Right ventricle myocardium superior (tissue), 1 donor: ENCODE results near the gene ROR1. TPM values are rescaled to one million over a fixed set of nuclear protein-coding genes. Genes with fewer than 3 reads are reported as not detected.

ENCODE experiments used
- ATAC-seq: fragments of 200-7000 bp; cut with Tn5 transposase; one replicate; pipeline ENCODE4 v1.9.1; 2020; ENCODE audit warnings: mild to moderate bottlenecking; ENCODE audit not compliant: poor library complexity
- DNase-seq: peaks from one replicate; pipeline ENCODE4 v3.0.0-alpha.2; 2020
- intact Hi-C: fragments of 100-400 bp; cut with DNase I; formaldehyde crosslinking; loops from one replicate; pipeline ENCODE4 v1.11.2; 2022
- total RNA-seq: library from RNA; stranded (reverse); fragmentation: NEBNext Ultra II Directional; extraction: Animal tissue kit (Norgen Biotek cat#: 25700); gene quantifications from one replicate; pipeline ENCODE4 v1.2.1, GENCODE V29; 2021
- donor health status: DM: no; HTN: yes; CAD: no; lungs with severe emphysema.

The ROR1 gene
- total RNA-seq, 1 donor from 2014 or later = 8.6 TPM

DNA sequence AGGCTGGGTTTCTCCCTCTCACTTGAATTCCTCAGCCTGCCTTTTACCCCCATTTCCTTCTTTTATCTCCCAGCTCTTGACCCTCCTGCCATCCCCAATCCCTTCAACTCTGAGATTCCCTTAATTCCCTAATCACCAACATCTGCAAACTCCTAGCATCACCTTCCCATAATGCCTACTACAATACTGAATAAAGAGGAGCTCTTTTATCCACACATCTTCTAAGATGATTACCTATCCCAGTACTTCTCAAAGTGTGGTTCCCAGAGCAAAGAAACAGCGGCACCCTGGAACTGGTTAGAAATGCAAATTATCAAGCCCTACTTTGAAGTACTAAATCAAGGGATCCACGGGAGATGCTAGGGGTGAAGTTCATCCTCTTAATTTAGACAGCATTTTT, 408.4 kb downstream of the ROR1 start:
- no peak for ATAC-seq
- DNase-seq = no peak
- intact Hi-C loops = no loop called here

DNA sequence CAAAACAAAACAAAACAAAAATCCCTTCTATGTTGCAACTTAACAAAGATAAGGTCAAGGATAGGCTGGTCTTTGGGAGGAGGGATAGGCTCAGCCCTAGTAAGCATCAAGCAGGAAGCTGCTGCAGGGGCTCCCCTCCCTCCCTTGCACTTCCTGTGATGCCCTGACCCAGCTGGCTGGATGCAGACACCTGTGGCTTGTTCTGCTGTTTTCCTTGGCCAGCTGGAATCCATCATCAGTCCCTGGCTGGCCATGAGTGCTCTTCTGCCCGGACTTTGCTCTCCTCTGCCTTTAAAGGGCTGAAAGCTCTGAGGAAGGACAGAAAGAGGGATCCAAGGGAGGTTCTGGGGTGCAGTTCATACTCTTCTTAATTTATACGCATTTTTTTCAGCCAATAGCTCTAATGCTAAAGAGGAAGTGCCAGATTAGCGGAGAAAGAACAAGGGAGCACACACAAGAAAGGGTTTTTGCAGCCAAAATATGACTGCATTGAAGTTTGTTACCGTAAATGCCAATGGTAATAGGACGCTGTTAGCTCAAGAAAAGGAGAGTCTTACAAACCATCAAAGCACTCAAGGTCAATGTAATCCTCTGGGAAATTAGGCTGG, 409.7 kb downstream of the ROR1 start:
- intact Hi-C loops = no loop called here
- no peak for ATAC-seq
- DNase-seq = no peak

DNA sequence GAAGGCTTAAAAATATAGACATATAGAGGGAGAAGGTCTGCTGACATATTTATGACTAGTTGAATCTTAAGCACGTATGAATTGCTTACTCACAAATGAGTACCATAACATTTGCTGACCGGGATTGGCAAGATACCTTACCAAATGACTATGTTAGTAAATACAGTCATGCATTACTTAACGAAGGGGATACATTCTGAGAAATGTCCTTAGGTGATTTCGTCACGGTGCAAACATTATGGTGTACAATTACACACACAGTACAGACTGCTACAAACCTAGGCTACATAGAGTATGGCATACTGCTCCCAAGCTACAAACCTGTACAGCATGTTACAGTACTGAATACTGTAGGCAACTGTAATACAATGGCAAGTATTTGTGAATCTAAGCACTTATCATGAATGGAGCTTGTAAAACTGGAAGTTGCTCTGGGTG, 410.2 kb downstream of the ROR1 start:
- ATAC-seq = no peak
- intact Hi-C loops = no loop called here
- DNase-seq = no peak

DNA sequence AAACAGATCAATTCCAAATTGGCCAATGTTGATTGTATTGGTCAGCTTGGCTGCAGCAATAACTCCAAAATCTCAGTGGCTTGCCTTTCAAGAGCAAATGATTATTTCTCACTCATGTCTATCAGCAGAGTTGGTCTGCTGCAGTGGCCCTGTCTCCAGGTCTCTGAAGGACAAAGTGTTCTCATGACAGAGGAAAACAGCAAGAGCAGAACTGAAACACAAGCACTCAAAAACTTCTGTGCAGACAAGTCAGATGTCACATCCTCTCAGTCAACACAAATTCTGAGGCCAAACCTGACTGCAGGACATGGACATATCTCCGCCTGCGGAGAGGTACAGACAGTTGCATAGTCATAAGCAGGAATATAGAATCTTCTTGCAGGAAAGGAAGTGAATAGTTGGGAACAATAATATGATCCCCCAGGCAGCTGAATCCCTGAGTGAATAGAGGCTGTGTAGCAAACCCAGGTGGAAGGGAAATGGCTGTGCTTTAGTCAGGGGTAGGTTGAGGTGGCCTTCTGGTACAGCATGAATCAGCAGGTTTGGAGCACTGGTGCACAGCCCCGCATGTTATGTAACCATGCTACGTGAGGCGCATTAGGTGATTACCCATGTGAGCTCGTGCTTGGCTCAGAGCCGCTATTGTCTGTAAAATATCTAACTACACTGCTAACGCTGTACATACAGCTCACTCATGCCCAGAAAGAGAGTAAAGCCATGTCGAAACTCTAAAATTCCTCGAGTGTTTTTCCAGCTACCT, 412.5 kb downstream of the ROR1 start:
- DNase-seq (peak; percentile 62), ATAC-seq (peak; percentile 83)
- intact Hi-C loops = no loop called here

DNA sequence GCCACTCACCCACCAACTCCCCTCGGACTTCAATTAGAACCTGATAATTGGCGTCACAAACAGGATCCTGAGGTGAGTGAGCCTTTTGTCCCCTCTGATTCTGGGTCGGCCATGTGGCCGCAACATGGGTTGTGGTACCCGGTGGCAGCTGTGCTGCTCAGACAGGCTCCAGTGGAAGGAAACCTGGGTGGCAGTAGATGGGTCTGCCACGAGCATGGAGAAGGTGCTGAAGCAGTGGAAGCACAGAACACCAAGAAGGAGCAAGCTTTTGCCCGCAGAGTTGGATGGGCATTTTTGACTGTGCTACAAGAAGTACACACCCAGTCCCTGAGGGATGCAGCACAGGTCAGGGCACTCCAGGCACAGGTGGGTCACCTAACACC, 413.1 kb downstream of the ROR1 start:
- DNase-seq (no peak), ATAC-seq (peak; percentile 24)
- intact Hi-C loops = no loop called here

DNA sequence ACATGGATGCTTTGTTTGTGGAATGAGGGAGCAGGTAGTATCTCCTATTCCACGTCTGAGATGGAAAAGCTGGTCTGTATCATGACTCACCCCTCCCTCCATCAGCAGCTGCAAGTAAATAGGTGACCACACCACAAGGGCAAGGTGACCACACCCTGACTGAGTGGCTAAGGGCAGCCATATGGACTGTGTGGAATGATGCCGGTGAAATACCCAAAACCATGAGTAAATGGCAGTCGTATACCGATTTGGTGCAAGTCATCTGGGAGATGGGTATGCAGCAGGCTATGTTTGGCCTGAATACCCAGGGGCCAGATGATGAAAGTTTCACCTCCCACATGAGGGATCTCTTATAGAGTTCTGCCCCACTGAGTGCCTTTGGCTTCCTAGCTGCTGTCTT, 413.8 kb downstream of the ROR1 start:
- DNase-seq (no peak), ATAC-seq (no peak)
- intact Hi-C loops = no loop called here

DNA sequence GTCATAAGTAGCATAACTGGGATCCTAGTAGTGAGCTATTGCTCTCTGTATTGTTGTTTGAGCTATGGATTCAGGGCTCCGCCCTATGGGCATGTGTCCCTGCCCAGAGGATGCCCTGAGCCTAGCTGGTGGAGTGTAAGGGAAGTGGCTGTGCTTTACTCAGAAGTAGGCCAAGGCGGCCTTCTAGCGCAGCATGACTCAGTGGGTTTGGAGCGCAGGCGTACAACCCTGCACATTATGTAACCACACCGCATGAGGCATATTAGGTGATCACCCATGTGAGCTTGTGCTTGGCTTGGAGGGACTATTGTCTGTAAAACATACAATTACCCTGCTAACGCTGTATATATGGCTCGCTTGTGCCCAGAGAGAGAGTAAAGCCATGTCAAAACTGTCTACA, 418.5 kb downstream of the ROR1 start:
- DNase-seq (no peak), ATAC-seq (no peak)
- intact Hi-C loops = no loop called here

DNA sequence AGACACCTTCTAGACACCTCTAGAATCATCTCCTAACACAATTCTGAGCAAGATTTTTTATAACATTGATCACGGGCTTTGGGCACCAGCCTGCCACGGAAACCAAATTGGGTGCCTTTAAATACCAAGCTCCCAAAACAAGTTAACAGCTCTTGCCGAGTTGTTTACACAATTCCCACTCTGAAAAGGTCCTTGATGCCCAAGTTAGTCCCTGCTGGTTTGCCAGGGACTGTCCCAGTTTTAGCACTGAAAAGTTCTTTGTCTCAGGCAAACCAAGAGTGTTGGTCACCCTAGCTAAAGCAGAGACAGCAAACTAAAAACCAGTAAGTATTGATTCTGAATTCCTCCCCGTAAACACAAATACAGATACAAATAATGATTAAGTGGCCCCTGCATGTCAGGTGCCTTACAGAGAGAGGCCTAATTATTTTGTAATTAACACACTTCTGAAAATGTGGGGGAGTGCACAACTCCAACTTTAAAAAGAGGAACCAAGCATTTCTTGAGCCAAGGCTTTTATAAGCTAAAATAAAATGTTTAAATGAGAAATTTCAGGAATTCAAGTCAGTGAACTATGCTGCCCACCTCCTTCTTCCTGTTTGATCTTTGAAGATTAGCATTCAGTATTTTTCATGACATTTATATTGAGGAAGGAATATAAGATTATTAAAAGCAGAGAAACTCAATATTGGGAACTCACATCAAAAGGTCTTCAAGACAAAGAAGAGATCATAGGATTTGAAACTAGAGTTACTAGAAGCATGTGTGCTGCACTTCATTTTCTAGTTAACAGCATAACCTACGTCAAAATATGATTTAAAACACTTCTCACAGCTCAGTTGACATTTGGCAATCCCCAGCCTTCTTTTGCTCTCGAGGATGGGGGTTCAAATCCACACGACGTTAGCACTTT, 420.6 kb downstream of the ROR1 start:
- intact Hi-C loops = no loop called here
- ATAC-seq (no peak), DNase-seq (no peak)

DNA sequence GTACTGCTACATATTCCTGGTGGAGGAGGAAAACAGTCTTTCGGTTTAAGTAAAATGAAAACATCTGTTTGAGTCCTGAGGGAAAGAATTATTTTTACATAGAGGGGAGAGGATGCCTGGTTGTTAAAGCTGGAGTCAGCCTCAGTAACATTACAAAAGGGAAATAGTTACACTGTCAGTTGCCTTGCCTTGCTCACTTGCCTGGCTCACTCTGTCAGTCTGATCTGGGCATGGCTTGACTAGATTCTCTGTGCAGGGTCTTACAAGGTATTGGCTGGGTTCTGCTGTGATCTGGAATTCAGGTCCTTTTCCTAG, 421.2 kb downstream of the ROR1 start:
- intact Hi-C loops = no loop called here
- ATAC-seq (no peak), DNase-seq (no peak)

DNA sequence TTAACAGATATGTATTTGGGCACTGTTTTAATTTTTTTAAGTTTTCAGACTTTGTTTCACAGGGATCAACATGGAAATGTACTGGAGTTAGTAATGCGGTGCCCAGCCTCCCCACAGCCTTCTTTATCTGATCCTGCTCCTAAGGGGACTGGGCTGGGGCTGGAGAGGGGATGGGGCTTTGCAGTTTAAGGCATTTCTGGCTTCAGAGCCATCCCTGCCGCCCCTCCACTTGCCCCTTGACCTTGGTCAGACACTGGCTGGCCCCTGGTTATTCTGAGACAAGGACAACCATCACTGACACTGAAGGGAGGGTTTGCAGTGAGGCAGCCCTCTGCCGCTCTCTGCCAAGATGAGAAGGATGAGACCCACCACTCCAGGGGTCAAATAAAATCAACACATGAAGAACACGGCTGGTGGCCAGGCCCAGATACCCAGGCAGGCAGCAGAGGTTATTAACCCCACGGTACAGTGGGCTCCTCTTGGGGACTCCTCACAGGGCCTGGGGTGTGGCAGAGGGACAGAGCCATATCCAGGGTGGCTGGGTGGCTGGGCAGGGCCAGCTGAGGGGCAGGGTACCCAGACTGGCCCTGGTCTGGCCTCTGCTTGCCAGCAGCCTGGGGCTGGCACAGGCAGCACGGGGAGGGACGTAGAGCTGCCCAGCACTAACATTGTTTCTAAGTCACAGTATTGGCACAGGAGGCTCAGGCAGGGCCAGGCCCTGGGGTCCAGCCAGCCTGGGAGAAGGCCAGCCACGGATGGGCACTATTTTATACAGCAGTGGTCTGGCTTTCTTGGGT, 422.5 kb downstream of the ROR1 start:
- DNase-seq (peak; percentile 42), ATAC-seq (peak; percentile 85)
- intact Hi-C loops = no loop called here

DNA sequence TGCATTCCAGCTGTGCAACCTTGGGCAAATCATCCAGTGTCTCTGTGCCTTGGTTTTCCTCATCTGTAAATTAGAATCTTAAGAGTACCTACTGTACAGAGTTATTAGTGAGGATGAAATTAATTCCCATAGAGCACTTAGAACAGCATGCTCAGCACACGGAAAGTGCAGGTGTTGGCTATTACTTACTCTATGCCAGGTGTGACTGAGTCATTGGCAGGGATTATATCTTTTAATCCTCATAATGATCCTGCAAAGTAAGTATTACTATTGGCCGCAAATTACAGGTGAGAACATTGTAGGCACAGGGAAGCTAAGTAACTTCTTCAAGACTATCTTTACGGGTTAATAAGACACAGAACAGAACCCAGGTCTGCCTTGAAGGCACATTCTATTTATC, 423.3 kb downstream of the ROR1 start:
- no peak for ATAC-seq
- intact Hi-C loops = no loop called here
- no peak for DNase-seq

DNA sequence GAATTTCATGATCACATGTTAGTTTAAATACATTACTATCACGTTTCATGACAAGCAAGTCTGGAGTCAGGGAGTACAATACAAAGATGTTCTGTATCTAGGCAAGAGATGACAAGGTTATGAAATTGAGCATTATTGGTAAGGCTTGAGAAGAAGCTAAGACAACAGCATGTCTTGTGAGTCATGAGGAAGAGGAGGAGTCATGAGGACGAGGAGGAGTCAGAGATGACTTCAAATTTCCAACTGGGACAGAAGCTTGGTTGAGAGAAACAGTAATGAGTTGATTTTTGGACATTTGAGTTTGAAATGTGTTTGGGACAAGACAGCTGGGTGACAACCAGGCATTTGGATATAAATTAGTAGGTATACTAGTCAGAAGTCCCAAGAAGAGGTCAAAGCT, 425.3 kb downstream of the ROR1 start:
- DNase-seq (no peak), ATAC-seq (no peak)
- intact Hi-C loops = no loop called here

DNA sequence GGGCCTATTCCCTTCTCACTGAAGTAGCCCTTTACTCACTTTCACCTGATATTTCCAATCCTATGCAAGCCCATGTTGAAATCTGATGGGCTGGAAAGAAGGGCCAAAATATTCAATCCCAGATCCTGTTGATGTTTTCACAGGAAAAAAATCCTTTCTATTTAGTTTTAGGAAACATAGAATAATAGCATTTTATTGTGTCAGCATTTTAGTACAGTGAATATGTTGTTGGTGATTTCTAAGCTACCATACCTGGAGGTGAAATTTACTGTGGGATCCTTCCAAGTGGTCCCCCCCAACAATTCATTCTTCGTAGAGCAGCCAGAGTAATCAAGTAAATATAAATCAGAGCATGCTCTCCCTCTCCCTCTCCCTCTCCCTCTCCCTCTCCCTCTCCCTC, 426.2 kb downstream of the ROR1 start:
- intact Hi-C loops = no loop called here
- DNase-seq = no peak
- ATAC-seq = no peak

DNA sequence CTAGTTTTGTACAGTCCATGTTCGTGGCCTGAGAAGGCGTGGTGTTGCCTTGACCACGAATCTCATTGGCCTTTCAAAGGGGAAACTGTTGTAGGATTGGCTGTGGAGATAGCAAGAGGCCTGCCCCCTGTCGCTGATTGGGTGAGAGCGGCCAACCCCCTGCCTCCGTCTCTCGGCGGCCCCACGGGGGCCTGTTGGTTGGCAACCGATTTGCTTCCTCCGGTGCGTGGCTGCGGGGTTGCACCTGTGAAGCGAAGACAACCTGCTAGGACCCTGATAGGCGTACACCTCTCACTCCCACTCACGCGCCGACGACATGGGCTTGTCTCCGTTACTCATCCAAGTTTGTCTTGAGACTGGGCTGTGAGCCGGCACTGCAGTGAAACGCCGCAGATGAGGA, 429.6 kb downstream of the ROR1 start, which contains the start of gene UBE2U:
Gene UBE2U, plus strand, starts transcription at position 204 of the 400 bp plus-strand sequence. CDS start 428 bp downstream, outside the sequence.
- DNase-seq (no peak), ATAC-seq (no peak)
- intact Hi-C loops = no loop called here

DNA sequence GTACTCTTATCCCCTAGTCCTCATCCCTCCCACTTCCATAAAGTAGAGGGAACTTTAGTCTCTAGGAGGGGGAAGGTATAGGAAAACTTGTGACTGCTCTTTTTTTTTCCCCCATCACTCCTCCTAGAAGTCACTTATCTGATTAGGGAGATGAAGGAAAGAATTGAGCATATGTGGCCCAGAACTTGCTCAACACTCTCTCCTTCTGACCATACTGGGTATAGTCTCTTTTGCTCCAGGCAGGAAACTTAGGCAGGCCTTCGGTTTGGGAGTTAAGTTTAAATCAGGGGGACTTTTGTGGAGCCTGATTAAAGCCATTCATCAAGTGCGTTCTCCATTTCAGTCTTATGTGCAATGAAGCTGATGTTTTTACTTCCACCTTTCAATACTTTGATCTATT, 435.4 kb downstream of the ROR1 start:
- intact Hi-C loops = no loop called here
- no peak for ATAC-seq
- no peak for DNase-seq

DNA sequence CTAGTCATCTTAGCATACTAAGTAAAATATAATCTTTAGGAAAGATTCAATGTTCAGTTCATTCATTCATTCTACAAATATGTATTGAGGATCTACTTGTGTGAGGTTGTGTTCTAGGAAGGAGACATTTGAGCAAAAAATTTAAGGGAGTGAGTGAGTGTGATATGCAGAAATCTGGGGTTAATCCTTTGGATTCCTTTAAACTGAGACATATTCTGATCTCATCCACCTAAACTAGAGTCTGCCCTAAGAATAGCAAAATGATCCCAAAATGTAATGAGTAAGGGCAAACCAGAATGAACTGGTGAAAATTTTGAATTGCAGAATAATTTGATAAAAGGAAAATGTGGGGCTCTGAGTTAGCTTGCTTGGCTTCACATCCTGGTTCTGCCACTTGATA, 438.2 kb downstream of the ROR1 start:
- intact Hi-C loops = no loop called here
- DNase-seq (no peak), ATAC-seq (no peak)

DNA sequence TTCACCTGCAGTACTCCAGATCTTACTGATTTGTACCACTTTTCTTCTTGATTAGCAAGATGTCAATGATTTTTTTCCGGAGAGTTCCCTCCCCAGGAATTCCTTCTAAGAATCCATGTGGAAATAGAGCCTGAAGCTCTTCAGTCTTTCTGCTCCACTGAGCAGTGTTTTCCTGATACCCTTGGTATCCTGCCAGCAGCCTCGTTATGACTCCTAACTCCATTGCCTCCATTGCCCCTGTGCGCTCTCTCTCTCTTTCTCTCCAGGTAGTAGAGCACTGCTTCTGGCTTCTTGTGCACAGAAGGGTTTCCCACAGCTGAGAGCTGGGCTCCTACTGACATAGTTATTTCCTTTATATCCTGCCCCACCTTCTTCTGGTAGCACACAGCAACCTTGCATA, 441.8 kb downstream of the ROR1 start:
- DNase-seq (no peak), ATAC-seq (no peak)
- intact Hi-C loops = no loop called here

DNA sequence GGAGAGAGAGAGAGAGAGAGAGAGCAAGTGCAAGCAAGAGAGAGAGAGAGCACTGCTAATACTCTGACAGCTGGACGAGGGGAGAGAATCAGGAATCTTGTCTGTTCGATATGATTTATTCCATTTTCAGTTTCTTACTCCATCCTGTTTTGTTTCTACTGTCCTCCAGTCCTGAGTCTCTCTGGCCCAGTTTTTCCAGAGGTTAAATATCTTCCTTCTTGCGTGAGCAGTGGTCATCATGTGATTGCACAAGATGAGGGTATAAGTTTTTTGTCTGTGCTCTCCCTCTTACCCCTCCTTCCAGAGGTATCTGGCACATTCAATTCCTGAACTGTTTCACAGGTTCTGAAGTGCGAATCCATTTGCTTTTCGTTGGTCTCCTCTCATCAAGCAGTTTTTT, 446.4 kb downstream of the ROR1 start:
- intact Hi-C loops = no loop called here
- no peak for DNase-seq
- no peak for ATAC-seq
